Measurements from ENCODE around the gene UFM1.

- TF ChIP-seq HINFP (tag; conservative IDR thresholded peaks at IDR 0.05; ENCODE audit: low read depth) = no peak
- no peak for TF ChIP-seq MAX (CRISPR knock-in tag; IDR thresholded peaks at IDR 0.05)
- TF ChIP-seq ZBTB43 (CRISPR knock-in tag; IDR thresholded peaks at IDR 0.05) = no peak
- TF ChIP-seq CTCF (IDR thresholded peaks at IDR 0.05 in 2 of 3, conservative IDR thresholded peaks at IDR 0.05 in 1 of 3; ENCODE audit: insufficient read depth in 2 of 3, low read depth in 1 of 3, low read length in 3 of 3) = no peak
- TF ChIP-seq PRPF4 (IDR thresholded peaks at IDR 0.05; ENCODE audit: insufficient read depth, low read depth, low read length, poor library complexity, severe bottlenecking) = no peak
- no peak for TF ChIP-seq E2F5 (CRISPR knock-in tag; IDR thresholded peaks at IDR 0.05)
- TF ChIP-seq RAD21 (CRISPR knock-in tag; conservative IDR thresholded peaks at IDR 0.05 in 1 of 2, IDR thresholded peaks at IDR 0.05 in 1 of 2) = no peak
- TF ChIP-seq TEAD4 (IDR thresholded peaks at IDR 0.05; ENCODE audit: low read length) = no peak
- no peak for TF ChIP-seq TEAD4 (CRISPR knock-in tag; IDR thresholded peaks at IDR 0.05; ENCODE audit: borderline replicate concordance)
- no peak for TF ChIP-seq TCF7 (IDR thresholded peaks at IDR 0.05; ENCODE audit: borderline replicate concordance)
- no peak for TF ChIP-seq XRCC4 (IDR thresholded peaks at IDR 0.05; ENCODE audit: extremely low read depth, insufficient read depth, insufficient read length)
- TF ChIP-seq POLR3G (IDR thresholded peaks at IDR 0.05; ENCODE audit: extremely low read depth, insufficient read length, insufficient replicate concordance) = no peak
- TF ChIP-seq ARHGAP35 (IDR thresholded peaks at IDR 0.05; ENCODE audit: partially characterized antibody) = no peak
These were observed 24.2 kb upstream of the UFM1 start for GRCh38 chr13:38325426-38325825.
